Endodermal cell (in vitro differentiated cells): ENCODE results near the gene PRPH. TPM values are rescaled to one million over a fixed set of nuclear protein-coding genes. Genes with fewer than 3 reads are reported as not detected.
A peak's percentile ranks its signal among the peaks of the same experiment; 100 is the strongest.
"Not testable (repeated sequence)": the region's sequence is repeated elsewhere in the genome, so short reads cannot be mapped to it uniquely, and the experiment has no call there.

Experiments
- DNase-seq: peaks from one replicate; pipeline ENCODE4 v3.0.0-alpha.2; 2017
- H3K27ac ChIP-seq: 2 replicates; pipeline ENCODE4 v1.5.1; 2013; ENCODE audit warnings: mild to moderate bottlenecking, low read depth, low read length, moderate library complexity
- H3K27me3 ChIP-seq: 2 replicates; pipeline ENCODE4 v1.6.1; 2013; ENCODE audit warnings: mild to moderate bottlenecking, low read length, moderate library complexity; ENCODE audit not compliant: insufficient read depth, control insufficient read depth, poor library complexity, severe bottlenecking
- H3K36me3 ChIP-seq: 2 replicates; pipeline ENCODE4 v1.7.0; 2013; ENCODE audit warnings: mild to moderate bottlenecking, low read length, moderate library complexity; ENCODE audit not compliant: control insufficient read depth, insufficient read depth
- H3K4me1 ChIP-seq: one replicate; pipeline ENCODE4 v1.7.0; 2013; ENCODE audit warnings: low read length; ENCODE audit not compliant: control insufficient read depth, insufficient read depth
- H3K4me3 ChIP-seq: 2 replicates; pipeline ENCODE4 v1.5.1; 2013; ENCODE audit warnings: mild to moderate bottlenecking, low read length, moderate library complexity
- H3K9ac ChIP-seq: 2 replicates; pipeline ENCODE4 v1.6.1; 2013; ENCODE audit warnings: mild to moderate bottlenecking, low read length, moderate library complexity; ENCODE audit not compliant: poor library complexity, severe bottlenecking; ENCODE audit errors: extremely low read depth
- H3K9me3 ChIP-seq: 2 replicates; pipeline ENCODE4 v1.6.1; 2013; ENCODE audit warnings: mild to moderate bottlenecking, low read length, moderate library complexity; ENCODE audit not compliant: control insufficient read depth
- H3K27ac Mint-ChIP-seq: 2 replicates; pipeline ENCODE4 v1.8.0; 2020; ENCODE audit warnings: mixed read lengths
- H3K27me3 Mint-ChIP-seq: 2 replicates; pipeline ENCODE4 v1.8.0; 2021; ENCODE audit warnings: mild to moderate bottlenecking, mixed read lengths; ENCODE audit not compliant: insufficient read depth
- H3K36me3 Mint-ChIP-seq: 2 replicates; pipeline ENCODE4 v1.8.0; 2020; ENCODE audit warnings: low read depth, mixed read lengths
- H3K4me1 Mint-ChIP-seq: 2 replicates; pipeline ENCODE4 v1.8.0; 2020; ENCODE audit warnings: mixed read lengths
- H3K4me3 Mint-ChIP-seq: 2 replicates; pipeline ENCODE4 v1.8.0; 2020; ENCODE audit warnings: mild to moderate bottlenecking, moderate library complexity, mixed read lengths
- H3K9me3 Mint-ChIP-seq: 2 replicates; pipeline ENCODE4 v1.8.0; 2020; ENCODE audit warnings: mild to moderate bottlenecking, mixed read lengths
- WGBS, 2 experiments: methylation state at CpG; one replicate each; pipeline versions ENCODE4 v1.1.5 to v1.1.7; 2013; ENCODE audit warnings: missing lambda C conversion rate in 2 of 2, mixed read lengths in 1 of 2; ENCODE audit not compliant: insufficient coverage in 1 of 2, insufficient read length in 1 of 2; 5-methylcytosine and 5-hydroxymethylcytosine counted together
- long read RNA-seq, 4 experiments: library from polyadenylated mRNA in 2 of 4; library from RNA in 1 of 4; library from capped mRNA in 1 of 4; stranded (forward) in 3 of 4; unstranded in 1 of 4; transcript quantifications; one replicate each; pipeline ENCODE4 v2.0.0, GENCODE V29; 2020 to 2021; ENCODE audit warnings: inconsistent platforms in 1 of 4
- polyA plus RNA-seq, 2 experiments: library from polyadenylated mRNA; stranded (reverse); fragments of 50-300 nt; gene quantifications; one replicate each; pipeline ENCODE4 v1.2.3, GENCODE V29; 2013
- total RNA-seq, 2 donors: library from RNA; stranded (reverse); fragmentation: NEBNext Ultra II Directional in 1 of 2; extraction: Animal tissue kit (Norgen Biotek cat#: 25700) in 1 of 2; gene quantifications; 2 replicates in 1 of 2; 3 replicates in 1 of 2; pipeline ENCODE4 v1.2.1, GENCODE V29; 2021
- TF ChIP-seq, protein P1 (sequence below): fragments of 200-600 bp; sonication (generic); conservative IDR thresholded peaks from 2 replicates; pipeline ENCODE4 v1.5.0; 2021; ENCODE audit warnings: antibody characterized with exemption, mild to moderate bottlenecking

PRPH gene
- under 1 TPM; 0.42 to 0.51 TPM for total RNA-seq
- polyA plus RNA-seq (2013, experiment 1 of 2), result 18.3 TPM
- polyA plus RNA-seq (2013, experiment 2 of 2), result 16.8 TPM
- long read RNA-seq, experiment 1, result 0 reads
- long read RNA-seq, experiment 2, result 0 reads
- long read RNA-seq, experiment 3, result 0 reads
- long read RNA-seq, experiment 4, result 0 reads

DNA sequence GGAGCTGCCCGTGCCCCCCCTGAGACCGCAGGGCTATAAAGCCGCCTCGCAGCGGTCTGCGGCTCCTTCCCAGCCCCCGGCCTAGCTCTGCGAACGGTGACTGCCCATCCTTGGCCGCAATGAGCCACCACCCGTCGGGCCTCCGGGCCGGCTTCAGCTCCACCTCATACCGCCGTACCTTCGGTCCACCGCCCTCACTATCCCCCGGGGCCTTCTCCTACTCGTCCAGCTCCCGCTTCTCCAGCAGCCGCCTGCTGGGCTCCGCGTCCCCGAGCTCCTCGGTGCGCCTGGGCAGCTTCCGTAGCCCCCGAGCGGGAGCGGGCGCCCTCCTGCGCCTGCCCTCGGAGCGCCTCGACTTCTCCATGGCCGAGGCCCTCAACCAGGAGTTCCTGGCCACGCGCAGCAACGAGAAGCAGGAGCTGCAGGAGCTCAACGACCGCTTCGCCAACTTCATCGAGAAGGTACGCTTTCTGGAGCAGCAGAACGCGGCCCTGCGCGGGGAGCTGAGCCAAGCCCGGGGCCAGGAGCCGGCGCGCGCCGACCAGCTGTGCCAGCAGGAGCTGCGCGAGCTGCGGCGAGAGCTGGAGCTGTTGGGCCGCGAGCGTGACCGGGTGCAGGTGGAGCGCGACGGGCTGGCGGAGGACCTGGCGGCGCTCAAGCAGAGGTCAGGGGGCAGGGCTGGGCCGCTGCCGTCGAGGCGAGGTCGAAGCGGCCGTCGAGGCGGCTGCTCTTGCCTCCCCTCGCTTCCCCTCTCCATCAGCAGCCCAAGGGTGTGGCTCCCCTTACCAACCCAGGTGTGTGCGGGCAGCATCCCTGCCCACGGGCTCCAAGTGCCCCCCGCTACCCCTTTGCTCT lies at the start of gene PRPH:
Gene PRPH, plus strand, starts transcription at position 66 of the 855 bp plus-strand sequence. Its CDS starts 54 bp downstream, at position 120.
- TF ChIP-seq, protein P1, sequence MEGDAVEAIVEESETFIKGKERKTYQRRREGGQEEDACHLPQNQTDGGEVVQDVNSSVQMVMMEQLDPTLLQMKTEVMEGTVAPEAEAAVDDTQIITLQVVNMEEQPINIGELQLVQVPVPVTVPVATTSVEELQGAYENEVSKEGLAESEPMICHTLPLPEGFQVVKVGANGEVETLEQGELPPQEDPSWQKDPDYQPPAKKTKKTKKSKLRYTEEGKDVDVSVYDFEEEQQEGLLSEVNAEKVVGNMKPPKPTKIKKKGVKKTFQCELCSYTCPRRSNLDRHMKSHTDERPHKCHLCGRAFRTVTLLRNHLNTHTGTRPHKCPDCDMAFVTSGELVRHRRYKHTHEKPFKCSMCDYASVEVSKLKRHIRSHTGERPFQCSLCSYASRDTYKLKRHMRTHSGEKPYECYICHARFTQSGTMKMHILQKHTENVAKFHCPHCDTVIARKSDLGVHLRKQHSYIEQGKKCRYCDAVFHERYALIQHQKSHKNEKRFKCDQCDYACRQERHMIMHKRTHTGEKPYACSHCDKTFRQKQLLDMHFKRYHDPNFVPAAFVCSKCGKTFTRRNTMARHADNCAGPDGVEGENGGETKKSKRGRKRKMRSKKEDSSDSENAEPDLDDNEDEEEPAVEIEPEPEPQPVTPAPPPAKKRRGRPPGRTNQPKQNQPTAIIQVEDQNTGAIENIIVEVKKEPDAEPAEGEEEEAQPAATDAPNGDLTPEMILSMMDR, result peak; percentile 40
- no peak within 1 kb of the TSS for H3K27ac Mint-ChIP-seq
- peaks cover 93% of the 10 kb centered on the region for H3K27me3 Mint-ChIP-seq
- peaks cover 3% of the 10 kb centered on the region for H3K4me1 Mint-ChIP-seq
- peak; percentile 86 for DNase-seq
- Histone ChIP-seq H3K4me1 (no peaks in the 10 kb centered on the region), H3K4me3 (no peak within 1 kb of the TSS), H3K36me3 (no peaks in the 10 kb centered on the region), H3K27me3 (peaks cover 70% of the 10 kb centered on the region), H3K9me3 (no peaks in the 10 kb centered on the region), H3K9ac (no peak within 1 kb of the TSS), H3K27ac (no peak within 1 kb of the TSS)
- no peaks in the 10 kb centered on the region for H3K9me3 Mint-ChIP-seq
- no peaks in the 10 kb centered on the region for H3K36me3 Mint-ChIP-seq
- WGBS, 2 experiments, result 16 to 17% methylated on average over 38 to 82 of the region's 82 CpGs
- no peak within 1 kb of the TSS for H3K4me3 Mint-ChIP-seq

DNA sequence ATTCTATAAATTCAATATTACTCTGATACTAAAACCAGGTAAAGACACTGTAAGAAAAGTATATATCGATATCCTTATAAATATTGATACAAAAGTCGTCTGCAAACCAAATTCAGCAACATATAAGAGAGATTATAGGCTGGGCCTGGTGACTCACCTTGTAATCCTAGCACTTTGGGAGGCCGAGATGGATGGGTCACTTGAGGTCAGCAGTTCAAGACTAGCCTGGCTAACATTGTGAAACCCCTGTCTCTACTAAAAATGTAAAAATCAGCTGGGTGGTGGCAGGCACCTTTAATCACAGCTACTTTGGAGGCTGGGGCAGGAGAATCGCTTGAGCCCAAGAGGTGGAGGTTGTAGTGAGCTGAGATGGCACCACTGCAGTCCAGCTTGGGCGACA lies 43.6 kb upstream of the PRPH start:
- no peaks in the 10 kb centered on the region for H3K9me3 Mint-ChIP-seq
- H3K36me3 Mint-ChIP-seq, result peaks cover 3% of the 10 kb centered on the region
- Histone ChIP-seq H3K4me3 (no peak overlapping the region), H3K36me3 (no peaks in the 10 kb centered on the region), H3K9ac (no peak overlapping the region), H3K27me3 (no peaks in the 10 kb centered on the region), H3K4me1 (no peaks in the 10 kb centered on the region), H3K27ac (no peak overlapping the region), H3K9me3 (no peaks in the 10 kb centered on the region)
- no peaks in the 10 kb centered on the region for H3K27me3 Mint-ChIP-seq
- no peak overlapping the region for H3K27ac Mint-ChIP-seq
- TF ChIP-seq, protein P1, result no peak
- 91 to 94% methylated on average over 2 to 5 of the region's 5 CpGs for WGBS, 2 experiments
- H3K4me1 Mint-ChIP-seq, result no peaks in the 10 kb centered on the region
- no peak overlapping the region for H3K4me3 Mint-ChIP-seq
- no peak for DNase-seq

DNA sequence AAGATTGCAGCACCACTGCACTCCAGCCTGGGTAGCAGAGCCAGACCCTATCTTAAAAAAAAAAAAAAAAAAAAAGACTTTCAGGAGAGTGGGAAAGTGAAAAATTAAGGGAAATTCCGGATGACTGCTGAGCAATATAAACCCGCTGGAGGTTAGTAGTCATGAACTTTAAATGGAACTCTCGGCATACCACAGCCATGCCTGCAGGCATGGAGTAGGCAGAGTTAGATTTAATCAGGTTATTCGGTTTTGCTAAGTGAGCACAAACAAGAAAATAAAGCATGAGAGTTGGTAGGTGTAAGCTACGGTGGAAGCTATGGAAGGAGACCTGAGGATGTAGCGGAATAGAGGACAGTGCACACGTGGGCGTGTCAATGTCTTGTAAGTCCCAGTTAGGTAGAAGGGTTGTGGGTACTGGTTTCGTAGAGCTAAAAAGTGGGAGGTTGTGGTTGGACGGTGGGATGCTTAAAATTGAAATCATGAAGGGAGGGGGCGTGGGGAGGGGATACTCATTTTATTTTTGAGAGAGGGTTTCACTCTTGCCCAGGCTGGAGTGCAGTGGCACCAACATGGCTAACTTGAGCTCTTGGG lies 41.8 kb upstream of the PRPH start:
- no peaks in the 10 kb centered on the region for H3K36me3 ChIP-seq
- Mint-ChIP-seq H3K27ac (no peak overlapping the region), H3K4me3 (no peak overlapping the region), H3K4me1 (no peaks in the 10 kb centered on the region), H3K36me3 (peaks cover 5% of the 10 kb centered on the region), H3K9me3 (no peaks in the 10 kb centered on the region), H3K27me3 (no peaks in the 10 kb centered on the region)
- H3K27ac ChIP-seq, result no peak overlapping the region
- no peaks in the 10 kb centered on the region for H3K4me1 ChIP-seq
- no peaks in the 10 kb centered on the region for H3K9me3 ChIP-seq
- H3K9ac ChIP-seq, result no peak overlapping the region
- TF ChIP-seq, protein P1, result no peak
- no peaks in the 10 kb centered on the region for H3K27me3 ChIP-seq
- 90 to 92% methylated on average over 7 to 11 of the region's 11 CpGs for WGBS, 2 experiments
- no peak overlapping the region for H3K4me3 ChIP-seq
- no peak for DNase-seq

DNA sequence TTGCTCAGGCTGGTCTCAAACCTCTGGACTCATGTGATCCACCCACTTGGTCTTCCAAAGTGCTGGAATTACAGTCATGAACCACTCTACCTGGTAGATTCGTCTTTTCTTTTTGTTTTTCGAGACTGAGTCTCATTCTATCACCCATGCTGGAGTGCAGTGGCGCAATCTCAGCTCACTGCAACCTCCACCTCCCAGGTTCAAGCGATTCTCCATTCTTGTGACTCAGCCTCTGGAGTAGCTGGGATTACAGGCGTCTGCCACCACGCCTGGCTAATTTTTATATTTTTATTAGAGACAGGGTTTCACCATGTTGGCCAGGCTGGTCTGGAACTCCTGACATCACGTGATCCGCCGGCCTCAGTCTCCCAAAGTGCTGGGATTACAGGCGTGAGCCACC lies 39.5 kb upstream of the PRPH start:
- DNase-seq, H3K9me3 ChIP-seq, H3K36me3 ChIP-seq, H3K4me3 ChIP-seq, H3K36me3 Mint-ChIP-seq, H3K27ac Mint-ChIP-seq, H3K27me3 ChIP-seq, H3K27me3 Mint-ChIP-seq, H3K4me1 ChIP-seq, H3K9ac ChIP-seq, H3K27ac ChIP-seq, H3K4me3 Mint-ChIP-seq, H3K4me1 Mint-ChIP-seq, H3K9me3 Mint-ChIP-seq: not testable (repeated sequence)
- 92 to 93% methylated on average over 10 of the region's 10 CpGs for WGBS, 2 experiments
